CD4-positive, alpha-beta T cell (primary cell): ENCODE measurements around the gene PTPN12. TPM values are rescaled to one million over a fixed set of nuclear protein-coding genes. Genes with fewer than 3 reads are reported as not detected.

Experiments used
- ATAC-seq: fragments of 200-7000 bp; cut with Tn5 transposase; one replicate; pipeline ENCODE4 v1.10.0; 2022; ENCODE audit warnings: mild to moderate bottlenecking; ENCODE audit not compliant: poor library complexity
- CTCF ChIA-PET: fragments of 350-600 bp; sonication (Branson Sonifier 250); formaldehyde crosslinking; loops from one replicate; lab custom pipeline; 2021; ENCODE audit warnings: antibody characterized with exemption, inconsistent platforms; lab: Charles Lee
- POLR2A ChIA-PET: fragments of 350-600 bp; sonication (Branson Sonifier 250); formaldehyde crosslinking; loops from one replicate; lab custom pipeline; 2021; ENCODE audit warnings: antibody characterized with exemption, inconsistent platforms; lab: Charles Lee
- DNase-seq, 14 experiments: peaks; one replicate each; pipeline ENCODE4 v3.0.0-alpha.2; 2013 to 2020; ENCODE audit warnings: mixed read lengths in 2 of 14
- H3K27ac ChIP-seq, 2 donors: one replicate each; pipeline versions ENCODE4 v1.5.1 to v1.7.0; 2013; ENCODE audit warnings: low read length in 2 of 2, low read depth in 1 of 2, mild to moderate bottlenecking in 1 of 2
- H3K27me3 ChIP-seq, 2 experiments: 1 replicate in 1 of 2; 2 replicates in 1 of 2; pipeline versions ENCODE4 v1.6.1 to v1.7.0; 2013; ENCODE audit warnings: low read length in 2 of 2, control low read depth in 1 of 2, mild to moderate bottlenecking in 1 of 2, moderate library complexity in 1 of 2; ENCODE audit not compliant: insufficient read depth in 2 of 2, control insufficient read depth in 1 of 2
- H3K36me3 ChIP-seq: one replicate; pipeline ENCODE4 v1.6.1; 2013; ENCODE audit warnings: low read length, control low read depth; ENCODE audit not compliant: insufficient read depth
- H3K4me1 ChIP-seq: one replicate; pipeline ENCODE4 v1.6.1; 2013; ENCODE audit warnings: low read length, control low read depth; ENCODE audit not compliant: insufficient read depth
- H3K4me3 ChIP-seq: one replicate; pipeline ENCODE4 v1.5.1; 2013; ENCODE audit warnings: mild to moderate bottlenecking, low read length, moderate library complexity
- H3K9me3 ChIP-seq, 2 experiments: 1 replicate in 1 of 2; 2 replicates in 1 of 2; pipeline versions ENCODE4 v1.6.1 to v1.7.0; 2013; ENCODE audit warnings: low read length in 2 of 2, mild to moderate bottlenecking in 2 of 2, control low read depth in 1 of 2, moderate library complexity in 1 of 2; ENCODE audit not compliant: control insufficient read depth in 1 of 2, insufficient read depth in 1 of 2
- H3K27ac Mint-ChIP-seq: one replicate; pipeline ENCODE4 v1.8.0; 2020; ENCODE audit warnings: mixed read lengths
- H3K27me3 Mint-ChIP-seq: one replicate; pipeline ENCODE4 v1.8.0; 2021; ENCODE audit warnings: mixed read lengths
- H3K36me3 Mint-ChIP-seq: one replicate; pipeline ENCODE4 v1.8.0; 2021; ENCODE audit warnings: low read depth, mixed read lengths
- H3K4me1 Mint-ChIP-seq: one replicate; pipeline ENCODE4 v1.8.0; 2021; ENCODE audit warnings: low read depth, mixed read lengths
- H3K4me3 Mint-ChIP-seq: one replicate; pipeline ENCODE4 v1.8.0; 2020; ENCODE audit warnings: mild to moderate bottlenecking, mixed read lengths
- H3K9me3 Mint-ChIP-seq: one replicate; pipeline ENCODE4 v1.8.0; 2020; ENCODE audit warnings: mixed read lengths
- CTCF ChIP-seq: fragments of 200-600 bp; IDR thresholded peaks from one replicate; pipeline ENCODE4 v1.8.0; 2022; ENCODE audit warnings: antibody characterized with exemption, mild to moderate bottlenecking
- intact Hi-C, 2 experiments: fragments of 100-400 bp; cut with DNase I in 1 of 2; cut with micrococcal nuclease in 1 of 2; formaldehyde crosslinking; loops; one replicate each; pipeline versions ENCODE4 v1.15.1 to v1.9.0; 2023 to 2025; cut with DNase I, micrococcal nuclease
- total RNA-seq, 174 experiments: library from RNA in 2 of 174; stranded (reverse) in 2 of 174; gene quantifications; one replicate each; pipeline ENCODE4 v1.2.3 and lab custom pipeline; 2021 to 2026

The PTPN12 gene
- total RNA-seq, 2 experiments from 2014 or later, result 11.7 to 14.8 TPM

GRCh38 chr7:77587272-77587671, 50.2 kb downstream of the PTPN12 start:
- no peak for TF ChIP-seq CTCF
- ChIA-PET POLR2A (interaction anchor here (0.6 kb wide), 1 partner anchor 19 kb away, joined by 3 read pairs; no protein-coding TSS in a partner anchor), CTCF (interaction anchor here (1.0 kb wide), 1 partner anchor 29 kb away, joined by 3 read pairs; no protein-coding TSS in a partner anchor)
- H3K4me3 Mint-ChIP-seq, result no peak overlapping the region
- Histone ChIP-seq H3K36me3 (no peaks in the 10 kb centered on the region), H3K4me3 (no peak overlapping the region), H3K4me1 (no peaks in the 10 kb centered on the region), H3K9me3 (no peaks in the 10 kb centered on the region), H3K27me3 (no peaks in the 10 kb centered on the region), H3K27ac (no peak overlapping the region)
- no peaks in the 10 kb centered on the region for H3K27me3 Mint-ChIP-seq
- H3K27ac Mint-ChIP-seq, result no peak overlapping the region
- no peaks in the 10 kb centered on the region for H3K9me3 Mint-ChIP-seq
- H3K4me1 Mint-ChIP-seq, result peaks cover 6% of the 10 kb centered on the region
- intact Hi-C loops, result no loop called here
- ATAC-seq (no peak), DNase-seq (no peak)
- H3K36me3 Mint-ChIP-seq, result peaks cover 20% of the 10 kb centered on the region

GRCh38 chr7:77600952-77601351, 63.9 kb downstream of the PTPN12 start:
- H3K9me3 Mint-ChIP-seq, result no peaks in the 10 kb centered on the region
- ChIA-PET CTCF (interaction anchor here (0.5 kb wide), 1 partner anchor 43 kb away, joined by 3 read pairs; no protein-coding TSS in a partner anchor), POLR2A (interaction anchor here (0.7 kb wide), 1 partner anchor 204 kb away, joined by 4 read pairs; no protein-coding TSS in a partner anchor)
- Histone ChIP-seq H3K27me3 (no peaks in the 10 kb centered on the region), H3K36me3 (no peaks in the 10 kb centered on the region), H3K4me1 (no peaks in the 10 kb centered on the region), H3K4me3 (no peak overlapping the region), H3K9me3 (no peaks in the 10 kb centered on the region), H3K27ac (no peak overlapping the region)
- no peaks in the 10 kb centered on the region for H3K4me1 Mint-ChIP-seq
- no peak overlapping the region for H3K4me3 Mint-ChIP-seq
- TF ChIP-seq CTCF, result no peak
- peaks cover 25% of the 10 kb centered on the region for H3K36me3 Mint-ChIP-seq
- ATAC-seq, result no peak
- intact Hi-C loops, result no loop called here
- no peak for DNase-seq
- H3K27me3 Mint-ChIP-seq, result no peaks in the 10 kb centered on the region
- H3K27ac Mint-ChIP-seq, result no peak overlapping the region

GRCh38 chr7:77606562-77606961, 69.5 kb downstream of the PTPN12 start:
- H3K27ac ChIP-seq, result no peak overlapping the region
- intact Hi-C loops, result no loop called here
- no peaks in the 10 kb centered on the region for H3K4me1 ChIP-seq
- no peaks in the 10 kb centered on the region for H3K36me3 ChIP-seq
- H3K9me3 Mint-ChIP-seq, result no peaks in the 10 kb centered on the region
- no peak overlapping the region for H3K4me3 Mint-ChIP-seq
- peaks cover 37% of the 10 kb centered on the region for H3K36me3 Mint-ChIP-seq
- ATAC-seq (no peak), DNase-seq (no peak)
- POLR2A ChIA-PET, result no interaction called here
- TF ChIP-seq CTCF, result no peak
- no peaks in the 10 kb centered on the region for H3K27me3 ChIP-seq
- no peaks in the 10 kb centered on the region for H3K9me3 ChIP-seq
- no peak overlapping the region for H3K4me3 ChIP-seq
- H3K27ac Mint-ChIP-seq, result no peak overlapping the region
- CTCF ChIA-PET, result no interaction called here
- H3K4me1 Mint-ChIP-seq, result no peaks in the 10 kb centered on the region
- no peaks in the 10 kb centered on the region for H3K27me3 Mint-ChIP-seq
